HCEC 1CT (cell line): ENCODE results near the gene VWA5B2.
A peak's percentile ranks its signal among the peaks of the same experiment; 100 is the strongest.

ENCODE experiments used
- DNase-seq: peaks from one replicate; pipeline ENCODE4 v3.0.0-alpha.2; 2017

The VWA5B2 gene

DNA sequence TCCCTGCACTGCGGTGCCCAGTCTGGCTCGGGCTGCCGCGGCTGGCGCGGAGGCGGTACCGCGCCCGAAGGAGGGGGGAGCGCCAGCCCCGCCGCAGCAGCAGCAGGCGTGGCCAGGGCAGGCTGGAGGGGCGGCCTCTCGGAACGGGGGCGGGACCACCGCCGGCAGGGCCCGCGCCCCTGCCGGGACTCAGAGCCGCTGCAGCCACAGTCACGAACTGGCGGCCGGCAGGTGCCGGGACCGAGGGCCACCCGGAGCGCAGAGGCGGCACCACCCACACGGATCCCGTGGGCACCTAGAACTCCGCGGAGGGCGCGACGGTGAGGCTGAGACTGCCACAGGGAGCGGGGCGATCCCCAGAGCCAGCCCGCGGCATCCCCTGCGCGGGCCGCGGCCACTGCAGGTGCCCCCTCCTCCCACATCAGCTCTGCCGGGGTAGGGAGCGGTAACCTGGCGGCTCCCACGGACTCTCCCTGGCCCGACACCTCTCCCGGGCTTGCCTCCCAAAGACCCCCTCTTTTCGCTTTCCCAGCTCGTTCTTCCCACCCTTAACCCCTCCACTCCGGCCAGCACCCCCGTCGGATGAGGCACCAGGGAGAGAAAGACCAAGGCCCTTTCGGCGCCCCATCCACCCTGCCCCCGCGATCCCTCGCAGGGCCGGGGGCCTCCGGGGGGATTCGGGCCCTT lies at the start of gene VWA5B2:
Gene VWA5B2, plus strand, starts transcription at position 192 of the 687 bp plus-strand sequence. CDS start 944 bp downstream, outside the sequence.
- DNase-seq, result no peak

DNA sequence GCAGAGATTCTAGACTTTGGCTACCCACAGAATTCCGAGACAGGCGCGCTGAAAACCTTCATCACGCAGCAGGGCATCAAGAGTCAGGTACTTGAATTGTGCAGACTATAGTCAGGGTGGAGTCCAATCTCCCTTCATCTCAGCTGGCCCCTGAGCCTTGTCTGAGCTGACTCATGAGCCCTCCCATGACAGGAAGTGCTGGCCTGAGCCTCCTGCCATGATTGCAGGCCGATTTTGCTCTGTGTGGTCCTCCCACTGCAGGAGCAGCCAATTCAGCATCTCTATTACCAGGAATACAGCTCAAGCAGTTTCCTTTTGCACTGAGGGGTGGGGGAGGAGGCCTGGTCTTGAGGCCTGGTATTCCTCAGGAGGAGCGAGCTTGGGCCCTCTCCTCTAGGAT lies 49.2 kb upstream of the VWA5B2 start:
- DNase-seq, result peak; percentile 63

DNA sequence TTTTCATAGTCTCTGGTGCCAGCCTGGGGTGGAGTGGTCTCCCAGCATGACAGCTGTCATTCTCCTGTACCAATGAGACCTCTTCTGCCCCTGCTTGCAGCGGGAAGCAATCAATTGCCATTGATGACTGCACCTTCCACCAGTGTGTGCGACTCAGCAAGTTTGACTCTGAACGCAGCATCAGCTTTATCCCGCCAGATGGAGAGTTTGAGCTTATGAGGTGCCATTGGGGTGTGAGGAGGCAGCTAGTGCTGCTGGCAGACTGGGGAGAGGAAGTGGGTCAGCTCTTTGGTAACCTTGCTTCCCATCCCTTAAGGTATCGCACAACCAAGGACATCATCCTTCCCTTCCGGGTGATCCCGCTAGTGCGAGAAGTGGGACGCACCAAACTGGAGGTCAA lies 47.8 kb upstream of the VWA5B2 start:
- no peak for DNase-seq

DNA sequence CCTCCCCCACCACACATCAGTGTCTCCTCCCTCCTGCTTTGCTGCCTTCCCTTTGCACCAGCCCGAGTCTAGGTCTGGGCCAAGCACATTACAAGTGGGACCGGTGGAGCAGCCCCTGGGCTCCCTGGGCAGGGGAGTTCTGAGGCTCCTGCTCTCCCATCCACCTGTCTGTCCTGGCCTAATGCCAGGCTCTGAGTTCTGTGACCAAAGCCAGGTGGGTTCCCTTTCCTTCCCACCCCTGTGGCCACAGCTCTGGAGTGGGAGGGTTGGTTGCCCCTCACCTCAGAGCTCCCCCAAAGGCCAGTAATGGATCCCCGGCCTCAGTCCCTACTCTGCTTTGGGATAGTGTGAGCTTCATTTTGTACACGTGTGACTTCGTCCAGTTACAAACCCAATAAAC lies 45.7 kb upstream of the VWA5B2 start:
- no peak for DNase-seq

DNA sequence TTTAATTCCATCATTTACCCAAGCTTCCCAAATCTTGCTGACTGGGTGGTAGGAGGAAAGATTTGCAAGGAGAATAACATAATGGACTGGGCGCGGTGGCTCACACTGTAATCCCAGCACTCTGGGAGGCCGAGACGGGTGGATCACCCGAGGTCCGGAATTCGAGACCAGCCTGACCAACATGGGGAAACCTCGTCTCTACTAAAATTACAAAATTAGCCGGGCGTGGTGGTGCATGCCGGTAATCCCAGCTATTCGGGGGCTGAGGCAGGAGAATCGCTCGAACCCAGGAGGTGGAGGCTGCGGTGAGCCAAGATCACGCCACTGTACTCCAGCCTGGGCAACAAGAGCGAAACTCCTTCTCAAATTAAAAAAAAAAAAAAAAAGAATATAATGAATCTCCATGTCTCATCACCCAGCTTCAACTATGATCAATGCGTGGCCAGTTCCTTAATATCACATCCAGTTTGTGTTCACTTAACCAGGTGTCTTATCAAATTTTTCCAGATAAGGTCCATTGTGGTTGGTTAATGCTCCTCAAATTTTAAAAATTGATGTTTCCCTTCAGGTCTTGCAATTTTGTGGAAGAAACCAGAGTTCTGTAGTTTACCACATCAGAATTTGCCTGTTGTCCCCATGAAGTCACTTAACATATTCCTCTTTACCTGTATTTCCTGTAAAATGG lies 44.7 kb upstream of the VWA5B2 start:
- DNase-seq, result no peak

DNA sequence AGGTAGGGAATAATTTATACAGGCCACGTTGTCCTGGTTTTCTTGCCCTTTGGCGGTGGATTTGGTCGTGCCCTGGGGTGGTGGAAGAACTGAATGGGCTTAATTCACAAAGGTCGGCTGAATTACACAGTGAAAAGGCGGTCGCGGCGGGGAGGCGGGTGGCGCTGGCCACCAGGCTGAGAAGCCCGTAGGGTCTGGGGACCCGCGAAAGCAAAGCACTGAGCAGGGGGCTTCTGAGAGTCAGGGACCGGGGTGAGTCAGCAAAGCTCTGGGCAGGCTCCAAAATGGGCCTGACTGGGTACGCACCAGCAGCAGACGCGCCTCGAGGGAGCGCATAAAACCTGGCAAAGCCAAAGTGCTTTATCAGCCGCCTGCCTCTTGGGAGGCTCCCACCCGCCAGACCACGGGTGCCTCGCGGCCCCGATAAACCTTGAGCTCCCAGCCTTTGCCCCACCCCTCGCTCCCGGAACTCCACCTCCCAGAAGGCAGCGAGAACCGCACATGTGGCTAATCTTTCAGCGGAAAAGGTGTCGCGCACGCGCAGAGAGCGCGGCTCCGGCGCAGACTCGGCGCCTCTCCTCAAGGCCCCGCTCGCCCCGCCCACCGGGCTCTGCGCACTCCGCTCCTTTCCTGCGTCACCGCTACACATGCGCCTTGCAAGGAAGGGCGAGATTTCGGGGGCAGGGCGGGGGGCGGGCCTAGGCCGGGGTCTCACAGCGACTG lies 43.8 kb upstream of the VWA5B2 start:
- DNase-seq, result peak; percentile 98

DNA sequence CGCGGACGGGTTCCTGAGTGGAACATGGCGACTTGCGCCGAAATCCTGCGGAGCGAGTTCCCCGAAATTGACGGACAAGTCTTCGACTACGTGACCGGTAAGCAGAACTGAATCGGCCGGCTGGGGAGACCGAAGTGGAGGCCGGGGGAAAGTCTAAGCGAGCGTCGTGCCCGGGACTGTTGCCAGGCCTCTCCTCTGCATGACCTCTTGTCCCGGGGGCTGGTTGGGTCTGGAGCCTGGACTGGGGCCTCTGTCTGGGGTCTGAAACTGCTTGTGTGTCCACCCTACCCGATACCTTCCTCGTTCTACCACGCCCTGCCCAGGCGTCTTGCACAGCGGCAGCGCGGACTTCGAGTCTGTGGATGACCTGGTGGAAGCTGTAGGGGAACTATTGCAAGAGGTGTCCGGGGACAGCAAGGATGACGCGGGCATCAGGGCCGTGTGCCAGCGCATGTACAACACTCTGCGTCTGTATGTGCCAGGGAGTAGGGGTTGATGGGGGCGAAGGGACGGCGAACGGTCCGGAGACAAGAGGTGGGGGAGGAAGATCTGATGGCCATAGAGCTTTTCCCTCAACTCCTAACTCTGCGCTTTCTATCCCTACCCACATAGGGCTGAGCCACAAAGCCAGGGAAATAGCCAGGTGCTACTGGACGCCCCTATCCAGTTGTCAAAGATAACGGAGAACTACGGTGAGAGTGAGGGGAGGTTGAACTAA lies 43.0 kb upstream of the VWA5B2 start, which contains the start of gene ABCF3:
Gene ABCF3, plus strand, starts transcription at position 16 of the 718 bp plus-strand sequence. Its CDS starts 9 bp downstream, at position 25.
- peak; percentile 37 for DNase-seq

DNA sequence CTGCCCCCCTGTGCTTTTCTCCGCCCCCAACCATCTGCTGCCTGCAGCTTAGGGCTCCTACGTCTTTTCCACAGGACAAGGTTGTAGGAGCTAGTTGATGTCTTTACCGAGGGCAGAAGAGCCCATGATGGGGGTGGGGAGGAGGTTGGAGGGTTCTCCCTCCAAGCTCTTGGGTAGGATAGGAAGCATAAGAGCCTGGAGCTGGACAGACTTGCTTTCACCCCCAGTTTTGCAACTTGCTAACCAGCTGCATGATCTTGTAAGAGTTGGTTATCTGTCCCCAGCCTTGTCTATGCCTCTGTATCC lies 42.5 kb upstream of the VWA5B2 start:
- no peak for DNase-seq

DNA sequence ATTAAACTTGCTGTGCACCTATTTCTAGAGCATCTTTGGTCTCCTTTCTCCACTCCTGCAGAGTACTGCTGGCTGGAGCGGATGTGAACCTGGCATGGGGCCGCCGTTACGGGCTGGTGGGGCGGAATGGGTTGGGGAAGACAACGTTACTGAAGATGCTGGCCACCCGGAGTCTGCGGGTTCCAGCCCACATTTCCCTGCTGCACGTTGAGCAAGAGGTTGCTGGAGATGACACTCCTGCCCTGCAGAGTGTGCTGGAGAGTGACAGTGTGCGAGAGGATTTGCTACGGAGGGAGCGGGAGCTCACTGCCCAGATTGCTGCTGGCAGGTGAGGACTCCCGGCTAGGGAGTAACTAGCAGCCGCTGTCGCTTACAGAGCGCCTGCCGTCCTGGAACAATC lies 41.3 kb upstream of the VWA5B2 start:
- DNase-seq, result no peak

DNA sequence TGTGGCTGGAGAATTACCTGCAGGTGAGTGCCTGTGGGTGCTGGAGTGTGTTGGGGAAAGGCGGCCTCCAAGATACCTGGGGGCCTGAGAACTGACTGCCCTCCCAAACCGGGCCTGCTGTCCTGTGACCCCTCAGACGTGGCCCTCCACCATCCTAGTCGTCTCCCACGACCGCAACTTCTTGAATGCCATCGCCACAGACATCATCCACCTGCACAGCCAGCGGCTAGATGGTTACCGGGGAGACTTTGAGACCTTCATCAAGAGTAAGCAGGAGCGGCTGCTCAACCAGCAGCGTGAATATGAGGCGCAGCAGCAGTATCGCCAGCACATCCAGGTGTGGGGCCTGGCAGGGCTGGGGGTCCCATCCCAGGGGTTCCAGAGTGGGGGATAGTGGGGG lies 40.0 kb upstream of the VWA5B2 start:
- DNase-seq, result no peak

DNA sequence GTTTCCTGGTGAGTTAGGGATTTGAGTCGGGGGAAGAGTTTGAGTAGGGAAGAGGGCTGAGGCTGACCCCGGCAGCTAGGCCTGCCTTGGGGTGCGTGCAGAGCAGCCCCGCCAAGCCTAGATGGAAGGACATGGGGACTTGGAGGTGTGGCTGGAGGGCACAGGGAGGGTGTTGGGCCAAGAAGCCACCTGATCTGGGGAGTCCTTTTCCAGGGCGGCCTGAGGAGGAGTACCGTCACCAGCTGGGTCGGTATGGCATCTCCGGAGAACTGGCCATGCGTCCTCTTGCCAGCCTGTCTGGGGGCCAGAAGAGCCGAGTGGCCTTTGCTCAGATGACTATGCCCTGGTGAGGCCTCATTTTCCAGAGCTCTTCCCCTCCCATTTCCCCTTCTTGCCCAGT lies 36.5 kb upstream of the VWA5B2 start:
- DNase-seq, result no peak

DNA sequence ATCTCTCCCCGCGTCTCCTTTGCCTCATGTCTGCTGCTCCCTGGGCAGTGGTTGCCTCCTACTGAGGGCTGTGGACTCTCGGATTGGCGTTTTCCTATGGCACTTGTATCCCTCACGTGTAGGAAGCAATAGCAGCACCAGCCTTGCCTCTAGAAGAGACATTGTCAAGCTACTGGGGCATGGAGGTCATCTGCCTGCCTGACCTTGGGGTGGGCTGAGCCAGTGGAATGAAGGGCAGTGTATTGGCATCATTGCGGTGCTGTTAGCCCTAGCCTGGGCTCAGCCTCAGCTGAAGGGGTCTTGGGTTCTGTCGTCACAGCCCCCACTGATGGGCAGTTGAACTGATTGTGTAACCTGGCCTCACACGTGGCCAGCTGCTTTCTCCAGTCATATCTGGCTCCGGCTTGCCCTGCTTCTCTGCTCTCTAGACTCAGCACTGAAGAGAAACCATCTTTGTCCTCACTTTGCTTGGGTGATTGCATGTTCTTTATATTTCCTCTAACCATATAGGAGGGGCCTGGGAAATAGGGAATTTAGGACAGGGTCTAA lies 35.3 kb upstream of the VWA5B2 start:
- DNase-seq, result no peak

DNA sequence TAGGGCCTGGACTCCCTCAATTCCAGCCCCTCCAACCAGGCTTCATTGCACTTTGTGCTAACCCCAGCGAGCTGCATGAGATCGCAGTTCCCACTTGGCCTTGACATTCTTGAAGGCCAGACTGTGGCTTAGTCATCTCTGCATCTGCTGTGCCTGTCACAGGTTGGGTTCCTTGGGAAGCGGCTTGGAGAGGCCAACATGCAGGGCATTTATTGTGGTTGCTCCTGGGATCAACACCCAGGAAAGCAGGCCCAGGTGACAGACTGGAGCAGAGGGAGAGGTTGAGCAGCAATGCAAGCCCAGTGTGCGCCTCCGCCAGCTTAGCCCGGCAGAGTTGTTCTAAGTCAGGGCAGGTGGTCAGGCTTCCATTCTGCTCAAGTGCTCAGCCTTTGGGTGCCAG lies 32.8 kb upstream of the VWA5B2 start:
- no peak for DNase-seq

DNA sequence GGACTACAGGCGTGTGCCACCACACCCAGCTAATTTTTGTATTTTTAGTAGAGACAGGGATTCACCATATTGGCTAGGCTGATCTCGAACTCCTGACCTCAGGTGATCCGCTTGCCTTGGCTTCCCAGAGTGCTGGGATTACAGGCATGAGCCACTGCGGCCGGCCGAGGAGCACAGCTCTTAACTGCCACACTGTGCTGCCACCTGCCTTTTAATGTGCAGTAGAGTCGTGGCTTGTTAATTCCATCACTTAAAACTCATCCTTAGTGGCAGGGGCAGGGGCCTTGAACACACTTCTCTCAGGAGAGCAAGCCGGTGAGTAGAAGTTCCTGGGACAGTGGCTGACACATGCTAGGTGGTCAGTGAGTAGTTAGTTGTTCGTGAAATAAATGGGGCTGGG lies 30.9 kb upstream of the VWA5B2 start:
- no peak for DNase-seq

DNA sequence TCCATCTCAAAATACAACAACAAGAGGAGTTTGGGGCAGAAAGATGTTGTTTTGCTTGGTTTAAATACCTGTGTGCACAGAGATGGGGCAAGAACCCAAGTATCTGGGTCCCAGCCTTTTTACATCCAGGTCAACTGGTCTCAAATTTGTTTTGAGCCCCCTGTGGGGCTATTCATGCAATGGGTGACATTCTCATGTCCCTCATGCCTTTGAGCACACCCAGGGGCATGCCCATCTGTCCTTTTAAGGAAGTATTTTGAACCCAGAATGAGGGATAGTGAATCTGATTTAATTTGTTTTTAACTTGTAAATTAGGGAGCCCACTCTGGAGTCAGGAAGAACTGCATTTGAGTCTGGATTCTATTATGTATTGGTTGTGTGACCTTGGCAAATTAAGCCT lies 28.6 kb upstream of the VWA5B2 start:
- no peak for DNase-seq

DNA sequence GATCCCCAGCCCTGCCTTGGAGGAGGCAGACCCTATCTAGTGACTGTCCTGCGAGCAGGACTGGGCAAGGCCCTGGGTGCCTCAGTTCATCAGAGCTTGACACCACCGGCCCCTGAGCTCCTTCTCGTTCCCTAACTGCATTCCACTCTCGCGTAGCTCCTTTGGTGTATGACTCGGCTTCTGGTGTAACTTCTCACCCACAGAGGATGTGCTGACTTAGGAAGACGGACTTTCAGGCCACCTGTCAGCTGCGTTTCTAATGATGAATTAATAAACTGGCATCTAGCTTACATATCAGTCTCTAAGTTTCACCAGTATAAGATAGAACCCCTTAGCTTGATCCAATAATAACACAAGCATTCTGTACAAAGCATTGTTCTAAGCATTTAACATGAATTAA lies 25.9 kb upstream of the VWA5B2 start:
- DNase-seq, result no peak

DNA sequence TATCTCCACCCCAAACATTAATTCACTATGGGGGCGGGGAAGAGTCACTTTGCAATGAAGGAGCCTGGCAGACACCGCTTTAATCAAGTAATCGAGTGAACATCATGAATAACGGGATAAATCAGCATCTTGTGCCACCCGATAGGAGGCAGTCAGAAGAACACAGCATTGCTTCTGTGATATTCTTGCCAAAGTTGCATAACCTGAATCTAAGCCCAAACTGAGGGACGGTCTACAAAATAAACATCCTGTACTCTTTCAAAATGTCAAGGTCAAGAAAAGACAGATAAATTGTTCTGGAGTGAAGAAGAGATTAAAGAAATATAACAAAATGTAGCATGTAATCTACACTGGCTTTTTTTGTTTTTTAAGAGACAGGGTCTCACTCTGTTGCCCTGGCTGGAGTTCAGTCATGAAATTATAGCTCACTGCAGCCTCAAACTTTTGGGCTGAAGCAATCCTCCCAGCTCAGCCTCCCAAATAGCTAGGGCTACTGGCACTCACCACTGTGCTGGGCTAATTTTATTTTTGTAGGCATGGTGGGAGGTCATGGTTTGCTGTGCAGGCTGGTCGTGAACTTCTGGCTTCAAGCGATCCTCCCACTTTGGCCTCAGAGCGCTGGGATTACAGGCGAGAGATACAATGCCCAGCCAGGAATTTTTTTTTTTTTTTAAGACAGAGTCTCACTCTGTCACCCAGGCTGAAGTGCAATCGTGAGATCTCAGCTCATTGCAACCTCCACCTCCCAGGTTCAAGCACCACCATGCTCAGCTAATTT lies 20.1 kb upstream of the VWA5B2 start:
- no peak for DNase-seq

DNA sequence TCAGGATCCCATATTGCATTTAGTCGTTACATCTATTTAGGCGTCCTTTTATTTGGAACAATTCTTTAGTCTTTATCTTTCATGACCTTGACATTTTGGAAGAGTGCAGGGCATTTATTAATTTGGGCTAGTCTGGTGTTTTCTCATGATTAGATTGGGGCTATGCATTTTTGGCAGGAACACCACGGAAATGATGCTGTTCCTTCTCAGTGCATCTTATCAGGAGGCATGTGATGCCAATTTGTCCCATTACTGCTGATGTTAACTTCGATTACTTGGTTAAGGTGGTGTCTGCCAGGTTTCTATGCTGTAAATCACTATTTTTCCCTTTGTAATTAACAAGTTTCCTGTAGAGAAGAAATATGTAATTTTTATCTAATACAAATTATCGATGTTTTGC lies 18.1 kb upstream of the VWA5B2 start:
- DNase-seq, result no peak

DNA sequence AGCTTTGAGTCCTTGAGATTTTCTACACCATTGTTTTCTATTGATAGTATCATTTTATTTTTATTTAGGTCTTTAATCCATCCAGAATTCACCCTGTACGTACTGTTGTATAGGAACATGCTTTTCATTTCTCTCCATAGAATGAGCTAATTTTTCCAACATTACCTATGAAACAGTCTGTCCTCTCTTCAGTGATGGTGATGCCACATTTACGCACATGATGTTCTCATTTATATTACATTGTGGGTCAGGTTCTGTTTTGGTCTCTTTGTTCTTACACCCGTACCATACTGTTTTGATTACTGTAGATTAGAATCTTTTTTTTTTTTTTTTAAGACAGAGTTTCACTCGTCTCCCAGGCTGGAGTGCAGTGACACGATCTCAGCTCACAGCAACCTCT lies 17.7 kb upstream of the VWA5B2 start:
- DNase-seq, result no peak

DNA sequence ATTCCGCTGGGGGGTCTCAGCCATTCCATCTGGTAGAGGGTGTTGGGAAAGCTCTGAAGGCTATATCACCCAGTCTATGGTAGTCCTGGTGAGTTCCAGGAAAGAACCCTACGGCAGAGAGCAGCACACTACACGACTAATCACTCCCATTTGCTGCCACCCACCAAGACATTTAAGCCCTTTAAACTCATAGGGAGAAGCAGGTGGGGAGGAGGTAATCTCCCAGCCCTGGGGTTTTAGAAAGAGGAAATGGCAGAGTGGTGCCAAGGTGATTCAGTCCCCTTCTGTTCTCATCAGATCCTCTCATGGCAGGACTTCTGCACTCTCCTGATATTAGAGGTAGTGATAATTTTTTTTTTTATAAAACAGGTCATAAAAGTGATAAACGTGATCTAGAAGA lies 10.6 kb upstream of the VWA5B2 start:
- no peak for DNase-seq

DNA sequence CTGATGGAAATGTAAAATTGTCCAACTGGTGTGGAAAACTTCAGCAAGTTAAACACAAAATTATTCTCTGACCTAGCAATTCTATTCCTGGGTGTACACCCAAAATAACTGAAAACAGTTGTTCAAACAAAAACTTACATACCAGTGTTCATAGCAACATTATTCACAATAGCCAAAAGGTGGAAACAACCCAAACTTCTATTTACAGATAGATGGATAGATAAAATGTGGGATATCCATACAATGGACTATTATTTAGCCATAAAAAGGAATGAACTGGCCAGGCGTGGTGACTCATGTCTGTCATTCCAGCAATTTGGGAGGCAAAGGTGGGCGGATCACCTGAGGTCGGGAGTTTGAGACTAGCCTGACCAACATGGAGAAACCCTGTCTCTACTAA lies 6.9 kb upstream of the VWA5B2 start:
- DNase-seq, result no peak

DNA sequence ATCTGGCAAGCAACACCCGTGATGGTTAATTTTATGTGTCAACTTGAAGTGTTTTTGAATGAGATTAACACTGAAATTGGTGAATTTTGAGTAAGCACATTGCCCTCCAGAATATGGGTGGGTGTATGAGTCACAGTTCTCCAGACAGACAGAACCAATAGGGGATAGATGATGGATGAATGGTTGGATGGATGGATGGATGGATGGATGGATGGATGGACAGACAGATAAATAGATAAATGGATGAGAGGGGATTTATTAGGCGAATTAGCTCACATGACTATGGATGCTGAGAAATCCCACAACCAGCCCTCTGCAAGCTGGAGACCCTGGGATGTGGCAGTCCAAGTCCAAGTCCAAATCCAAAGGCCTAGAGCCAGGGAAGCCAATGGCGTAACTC lies 5.4 kb upstream of the VWA5B2 start:
- DNase-seq, result no peak
